SK-N-SH (cell line): ENCODE data around the gene SLN. TPM values are rescaled to one million over a fixed set of nuclear protein-coding genes. Genes with fewer than 3 reads are reported as not detected.

Experiments
- CTCF ChIA-PET: fragments of 300-600, 350-600 bp; formaldehyde crosslinking; extraction: SDS; loops from one replicate; lab custom pipeline; 2021; lab: Yijun Ruan, JAX
- POLR2A ChIA-PET: fragments of 350-600 bp; sonication (Branson Sonifier 250); formaldehyde crosslinking; extraction: SDS; loops from one replicate; lab custom pipeline; 2020; ENCODE audit warnings: antibody characterized with exemption, inconsistent platforms; lab: Yijun Ruan, JAX
- DNase-seq: peaks from one replicate; pipeline ENCODE4 v3.0.0; 2012
- H2AFZ ChIP-seq: fragments of 200-600 bp; sonication (generic); 2 replicates; pipeline ENCODE4 v1.8.1; 2016; ENCODE audit warnings: antibody characterized with exemption, mild to moderate bottlenecking, low read depth
- H3F3A ChIP-seq: fragments of 200-600 bp; sonication (generic); replicated peaks from 2 replicates; pipeline ENCODE3; 2016; ENCODE audit warnings: antibody characterized with exemption, mild to moderate bottlenecking; ENCODE audit not compliant: insufficient read depth
- H3K27ac ChIP-seq, 2 experiments: fragments of 200-500 bp in 1 of 2; fragments of 200-600 bp in 1 of 2; sonication (Bioruptor generic) in 1 of 2; sonication (generic), shearing (Covaris generic) in 1 of 2; 2 replicates each; pipeline versions ENCODE4 v1.5.1 to v1.6.1; 2014 to 2016; ENCODE audit warnings: low read depth in 2 of 2, inconsistent platforms in 1 of 2, low read length in 1 of 2, mild to moderate bottlenecking in 1 of 2, mixed read lengths in 1 of 2
- H3K27me3 ChIP-seq: fragments of 200-600 bp; sonication (generic), shearing (Covaris generic); 2 replicates; pipeline ENCODE4 v1.6.1; 2016; ENCODE audit warnings: mixed run types; ENCODE audit not compliant: insufficient read depth
- H3K36me3 ChIP-seq, 2 experiments: fragments of 200-500 bp in 1 of 2; fragments of 200-600 bp in 1 of 2; sonication (Bioruptor generic) in 1 of 2; sonication (generic) in 1 of 2; replicated peaks in 1 of 2; 2 replicates each; pipeline versions ENCODE3 to v1.5.1; 2014 to 2016; ENCODE audit warnings: low read length in 1 of 2, mild to moderate bottlenecking in 1 of 2; ENCODE audit not compliant: insufficient read depth in 2 of 2, control insufficient read depth in 1 of 2
- H3K4me1 ChIP-seq, 2 experiments: fragments of 200-500 bp in 1 of 2; fragments of 200-600 bp in 1 of 2; sonication (Bioruptor generic) in 1 of 2; sonication (generic), shearing (Covaris generic) in 1 of 2; 2 replicates each; pipeline versions ENCODE4 v1.5.1 to v1.6.1; 2014 to 2016; ENCODE audit warnings: low read depth in 1 of 2, low read length in 1 of 2, mixed run types in 1 of 2; ENCODE audit not compliant: insufficient read depth in 2 of 2, control insufficient read depth in 1 of 2
- H3K4me2 ChIP-seq: fragments of 200-600 bp; sonication (generic), shearing (Covaris generic); 2 replicates; pipeline ENCODE4 v1.6.1; 2017; ENCODE audit warnings: mixed run types
- H3K4me3 ChIP-seq, 2 experiments: fragments of 200-500 bp in 1 of 2; fragments of 200-600 bp in 1 of 2; sonication (Bioruptor generic) in 1 of 2; sonication (generic), shearing (Covaris generic) in 1 of 2; 2 replicates each; pipeline versions ENCODE4 v1.5.1 to v1.8.1; 2014 to 2016; ENCODE audit warnings: low read depth in 2 of 2, inconsistent platforms in 1 of 2, low read length in 1 of 2, mild to moderate bottlenecking in 1 of 2, mixed read lengths in 1 of 2, moderate library complexity in 1 of 2
- H3K79me2 ChIP-seq: fragments of 200-600 bp; sonication (generic); 2 replicates; pipeline ENCODE4 v1.8.1; 2017; ENCODE audit warnings: mild to moderate bottlenecking; ENCODE audit not compliant: insufficient read depth
- H3K9ac ChIP-seq: fragments of 200-600 bp; sonication (generic); 2 replicates; pipeline ENCODE4 v1.6.1; 2017; ENCODE audit warnings: mixed run types
- H3K9me2 ChIP-seq: fragments of 200-600 bp; sonication (generic); 2 replicates; pipeline ENCODE4 v1.6.1; 2017; ENCODE audit warnings: mixed run types
- H3K9me3 ChIP-seq: fragments of 200-600 bp; sonication (generic); 2 replicates; pipeline ENCODE4 v1.6.1; 2017; ENCODE audit warnings: mixed run types, mild to moderate bottlenecking, moderate library complexity
- H4K20me1 ChIP-seq: fragments of 200-600 bp; sonication (generic); 2 replicates; pipeline ENCODE4 v1.6.1; 2017; ENCODE audit warnings: mild to moderate bottlenecking, mixed run types; ENCODE audit not compliant: insufficient read depth
- EP300 ChIP-seq, 2 experiments: IDR thresholded peaks; 2 replicates each; pipeline versions ENCODE4 v1.4.0 to v1.6.1; 2012; ENCODE audit warnings: borderline replicate concordance in 1 of 2, low read depth in 1 of 2, low read length in 1 of 2
- EZH2phosphoT487 ChIP-seq: fragments of 200-600 bp; sonication (generic); IDR thresholded peaks from 2 replicates; pipeline ENCODE4 v1.6.1; 2017; ENCODE audit warnings: low read depth, mixed run types, mild to moderate bottlenecking, antibody characterized with exemption, moderate library complexity, borderline replicate concordance
- FOXJ3 ChIP-seq: sonication (generic); formaldehyde crosslinking; IDR thresholded peaks from 2 replicates; pipeline ENCODE4 v1.5.1; 2020; ENCODE audit warnings: mild to moderate bottlenecking, missing genetic modification reagents
- FOXM1 ChIP-seq: IDR thresholded peaks from 2 replicates; pipeline ENCODE4 v1.4.0; 2012; ENCODE audit warnings: low read depth, mild to moderate bottlenecking
- GABPA ChIP-seq: IDR thresholded peaks from 2 replicates; pipeline ENCODE4 v1.4.0; 2012; ENCODE audit warnings: low read depth, mild to moderate bottlenecking
- JUND ChIP-seq: IDR thresholded peaks from 2 replicates; pipeline ENCODE4 v1.4.0; 2012
- MEF2A ChIP-seq: IDR thresholded peaks from 2 replicates; pipeline ENCODE4 v1.4.0; 2012; ENCODE audit warnings: low read depth, borderline replicate concordance
- MXI1 ChIP-seq: IDR thresholded peaks from 2 replicates; pipeline ENCODE4 v1.6.1; 2012; ENCODE audit warnings: mild to moderate bottlenecking, low read depth, low read length, improper control_type of control experiment
- NRF1 ChIP-seq: IDR thresholded peaks from 2 replicates; pipeline ENCODE4 v1.6.1; 2012; ENCODE audit warnings: low read depth, mild to moderate bottlenecking, low read length
- PBX3 ChIP-seq: IDR thresholded peaks from 2 replicates; pipeline ENCODE4; 2012
- REST ChIP-seq: IDR thresholded peaks from 2 replicates; pipeline ENCODE4 v1.6.1; 2012; ENCODE audit warnings: mild to moderate bottlenecking, low read depth, low read length, moderate library complexity
- TAF1 ChIP-seq: IDR thresholded peaks from 2 replicates; pipeline ENCODE4 v1.6.1; 2012; ENCODE audit warnings: low read depth, mild to moderate bottlenecking, low read length, moderate library complexity, borderline replicate concordance
- YY1 ChIP-seq: IDR thresholded peaks from 2 replicates; pipeline ENCODE4 v1.4.0; 2012; ENCODE audit warnings: low read depth, mild to moderate bottlenecking
- ZBTB33 ChIP-seq: IDR thresholded peaks from 2 replicates; pipeline ENCODE4 v1.4.0; 2012; ENCODE audit warnings: low read depth, borderline replicate concordance
- WGBS: methylation state at CpG from one replicate; pipeline ENCODE4 v1.1.6; 2017; ENCODE audit warnings: low lambda C conversion rate; 5-methylcytosine and 5-hydroxymethylcytosine counted together
- polyA plus RNA-seq, 3 experiments: library from polyadenylated mRNA; depleted of rRNA; stranded (reverse); fragments of >200 nt; gene quantifications; 2 replicates each; pipeline ENCODE4 v1.2.3, GENCODE V29; 2012

SLN gene
- polyA plus RNA-seq, 1 of the 3 experiments (the other 2 are of a cell fraction) = not detected

GRCh38 chr11:107678632-107678971, 33.3 kb downstream of the SLN start:
- Histone ChIP-seq H2AFZ (no peak overlapping the region), H3K27ac (no peak overlapping the region), H3K9me2 (no peaks in the 10 kb centered on the region), H3K27me3 (no peaks in the 10 kb centered on the region; the same call in 1 of the 2 replicates), H4K20me1 (no peaks in the 10 kb centered on the region), H3F3A (no peaks in the 10 kb centered on the region), H3K4me1 (no peaks in the 10 kb centered on the region), H3K4me3 (no peak overlapping the region), H3K9ac (no peak overlapping the region), H3K79me2 (no peaks in the 10 kb centered on the region), H3K4me2 (no peak overlapping the region), H3K9me3 (no peaks in the 10 kb centered on the region), H3K36me3 (no peaks in the 10 kb centered on the region)
- 68% methylated on average over 6 of the region's 6 CpGs for WGBS
- ChIA-PET CTCF (no interaction called here), POLR2A (no interaction called here)
- no peak for TF ChIP-seq JUND
- no peak for TF ChIP-seq GABPA
- TF ChIP-seq MXI1 = no peak
- TF ChIP-seq FOXJ3 = no peak
- TF ChIP-seq NRF1 = no peak
- no peak for TF ChIP-seq EZH2phosphoT487
- TF ChIP-seq REST = no peak
- no peak for TF ChIP-seq YY1
- TF ChIP-seq FOXM1 = no peak
- no peak for DNase-seq

- H4K20me1 ChIP-seq = no peaks in the 10 kb centered on the region
- no peak overlapping the region for H3K4me2 ChIP-seq
- WGBS = 57% methylated on average over 7 of the region's 7 CpGs
- no peak overlapping the region for H3K9ac ChIP-seq
- CTCF ChIA-PET = interaction anchor here (1.2 kb wide), 1 partner anchor 114 kb away, joined by 5 read pairs; no protein-coding TSS in a partner anchor
- no peaks in the 10 kb centered on the region; the same call in 1 of the 2 replicates for H3K27me3 ChIP-seq
- POLR2A ChIA-PET = no interaction called here
- H2AFZ ChIP-seq = no peak overlapping the region
- H3K9me3 ChIP-seq = no peaks in the 10 kb centered on the region
- H3K27ac ChIP-seq = no peak overlapping the region
- no peaks in the 10 kb centered on the region for H3K9me2 ChIP-seq
- TF ChIP-seq MEF2A (no peak), GABPA (no peak), ZBTB33 (no peak), TAF1 (no peak), PBX3 (no peak), REST (no peak), NRF1 (no peak), EP300 (IDR thresholded peaks at IDR 0.05; ENCODE audit: borderline replicate concordance in 1 of 2, low read depth in 1 of 2, low read length in 1 of 2) (no peak)
- TF ChIP-seq, all 33 proteins: peak for 0
- DNase-seq = no peak
- Histone ChIP-seq H3K4me1 (no peaks in the 10 kb centered on the region), H3K36me3 (no peaks in the 10 kb centered on the region), H3K4me3 (no peak overlapping the region), H3K79me2 (no peaks in the 10 kb centered on the region), H3F3A (no peaks in the 10 kb centered on the region)
These were observed 33.8 kb downstream of the SLN start for GRCh38 chr11:107677924-107678631.
